Measurements from ENCODE around the gene CCKAR.

The CCKAR gene

DNA sequence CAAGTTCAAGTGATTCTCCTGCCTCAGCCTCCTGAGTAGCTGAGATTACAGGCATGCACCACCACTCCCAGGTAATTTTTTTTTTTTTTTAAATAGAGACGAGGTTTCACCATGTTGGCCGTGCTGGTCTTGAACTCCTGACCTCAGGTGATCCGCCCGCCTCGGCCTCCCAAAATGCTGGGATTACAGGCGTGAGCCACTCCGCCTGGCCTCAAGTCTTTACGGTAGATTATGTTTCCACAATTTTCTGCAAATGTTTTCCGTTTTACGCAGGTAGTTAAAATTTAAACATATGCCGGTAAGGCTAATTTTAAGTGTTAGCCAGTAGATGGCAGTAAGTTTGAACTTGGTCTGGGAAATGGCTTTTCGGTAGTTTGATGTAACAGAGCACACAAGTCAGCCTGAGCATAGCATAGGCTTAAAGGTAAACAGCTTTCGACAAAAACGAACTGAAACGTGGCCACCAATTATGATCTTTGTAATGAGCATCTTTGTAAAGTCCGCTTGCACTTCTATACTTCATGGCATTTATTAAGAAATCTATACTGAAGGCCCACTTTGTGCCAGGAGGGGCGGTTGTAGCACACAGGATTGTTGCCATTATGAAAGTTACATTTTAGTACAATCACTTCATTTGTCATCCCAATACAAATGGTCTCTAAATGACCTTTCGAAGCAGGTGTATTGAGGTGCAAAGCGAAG lies 31.1 kb downstream of the CCKAR start:
- DNase-seq (ENCODE audit: low read depth) = peak; percentile 35

DNA sequence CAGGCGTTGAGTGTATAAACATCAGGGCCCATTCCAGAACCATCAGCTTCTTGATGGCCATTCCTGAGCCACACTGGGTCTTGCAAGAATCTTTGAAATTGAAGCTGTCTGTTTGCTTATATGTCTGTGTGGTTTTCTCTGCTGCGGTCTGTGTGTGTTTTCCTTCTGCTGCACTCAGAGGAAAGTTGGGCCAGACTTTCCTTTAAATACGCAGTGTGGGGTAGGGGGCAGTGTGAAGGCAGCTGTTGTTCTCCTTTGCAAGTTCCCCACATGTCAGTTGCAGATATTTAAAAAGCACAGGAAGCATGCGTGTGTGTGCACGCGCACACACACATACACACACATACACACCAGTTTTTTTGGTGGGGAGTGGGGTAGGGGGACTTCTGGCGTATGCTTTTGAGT lies 32.1 kb downstream of the CCKAR start:
- no peak for DNase-seq (ENCODE audit: low read depth)

DNA sequence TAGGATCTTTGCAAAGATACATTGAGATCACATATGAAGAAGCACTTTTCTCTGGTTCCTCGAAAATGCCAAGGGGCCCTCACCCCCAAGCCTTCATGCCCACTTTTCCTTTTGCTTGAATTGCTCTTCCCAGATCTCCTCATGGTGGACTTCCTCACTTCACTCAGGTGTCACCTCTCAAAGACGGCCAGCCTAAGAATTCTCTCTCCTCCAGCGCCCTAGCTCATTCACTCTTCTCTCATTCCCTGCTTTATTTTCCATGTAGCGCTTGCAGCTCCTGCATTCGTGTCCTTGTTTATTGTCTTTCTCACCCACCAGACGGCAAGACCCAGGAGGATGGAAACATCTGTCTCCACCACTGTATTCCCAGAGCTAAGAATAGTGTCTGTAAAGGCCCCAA lies 32.9 kb downstream of the CCKAR start:
- no peak for DNase-seq (ENCODE audit: low read depth)

DNA sequence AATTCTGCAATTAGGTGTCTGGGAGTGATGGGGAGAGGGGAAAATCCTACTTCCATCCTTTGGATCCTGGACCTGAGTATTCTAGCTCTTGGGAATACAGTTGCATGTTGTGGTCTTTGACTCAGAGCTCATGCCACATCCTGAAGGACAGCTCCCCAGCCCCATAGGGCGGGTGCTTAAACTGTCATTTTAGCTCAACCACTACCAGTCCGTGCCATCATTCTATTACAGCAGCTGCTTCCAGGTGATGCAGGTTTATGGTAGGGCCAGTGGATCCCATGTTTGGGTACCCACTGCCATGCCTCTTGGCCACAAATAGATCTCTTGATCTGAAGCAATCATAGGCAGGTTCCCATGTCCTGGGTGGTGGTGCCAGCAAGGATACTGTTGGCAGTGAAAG lies 34.7 kb downstream of the CCKAR start:
- no peak for DNase-seq (ENCODE audit: low read depth)

DNA sequence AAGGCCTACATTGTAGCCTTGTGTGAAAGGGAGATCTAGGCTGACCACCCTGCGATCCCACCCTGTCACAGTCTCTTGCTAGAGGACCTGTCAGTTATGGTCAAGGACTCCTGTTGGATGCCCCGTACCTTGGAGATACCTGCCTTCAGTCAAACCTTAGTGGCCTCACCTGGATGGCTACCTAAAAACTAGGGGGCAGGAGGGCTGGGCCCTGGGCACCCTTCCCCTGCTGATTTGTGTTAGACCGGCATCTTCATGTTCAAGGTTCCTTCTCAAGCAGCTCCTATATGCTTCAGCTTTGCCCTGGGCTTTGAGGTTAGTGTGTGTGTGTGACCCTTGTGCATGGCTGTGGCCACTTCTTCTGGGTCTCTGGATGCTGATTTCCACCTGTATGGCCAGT lies 35.3 kb downstream of the CCKAR start:
- DNase-seq (ENCODE audit: low read depth) = no peak

DNA sequence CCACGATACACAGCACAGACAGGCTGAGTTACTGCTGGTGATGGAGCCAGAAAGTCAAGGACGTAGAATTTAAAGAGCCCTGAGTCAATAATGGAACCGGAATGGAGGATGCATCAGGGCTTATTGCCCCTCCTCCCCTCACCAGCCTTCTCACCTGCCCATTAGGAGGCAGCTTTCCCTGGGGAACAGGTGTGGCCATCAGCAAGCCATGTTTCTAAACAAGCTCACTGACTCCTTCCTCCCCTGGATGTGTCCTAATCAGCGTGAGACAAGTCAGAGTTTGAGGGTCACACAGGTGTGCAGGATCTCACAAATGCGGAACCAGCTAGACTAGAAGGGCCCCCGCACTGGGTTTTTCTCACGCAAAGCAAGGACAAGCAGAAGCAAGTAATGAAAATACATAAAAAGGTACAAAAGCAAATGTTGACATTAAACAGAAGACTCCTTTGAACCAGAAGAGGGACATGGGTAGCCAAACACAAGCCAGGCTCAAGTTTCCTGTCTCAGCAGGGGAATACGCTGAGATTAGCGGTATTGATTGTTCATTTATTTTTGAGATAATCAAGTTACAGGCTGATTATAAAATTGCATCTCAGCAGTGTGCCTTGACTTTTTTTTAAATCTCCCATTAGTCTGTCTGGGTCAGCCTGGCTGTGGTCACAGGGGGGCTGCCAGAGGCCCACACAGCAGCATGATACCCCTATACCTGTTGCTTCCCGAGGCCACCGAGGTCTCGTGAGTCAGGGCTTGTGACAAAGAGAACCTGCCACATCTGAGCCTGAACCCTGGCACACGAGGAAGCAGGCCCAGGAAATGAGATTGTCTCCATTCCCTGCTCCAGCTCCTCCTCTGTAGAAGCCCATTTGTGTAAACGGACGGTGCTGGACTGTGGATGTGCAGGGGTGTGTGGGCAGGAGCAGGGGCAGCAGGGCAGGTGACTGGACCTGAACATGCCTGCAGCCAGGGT lies 37.4 kb downstream of the CCKAR start:
- no peak for DNase-seq (ENCODE audit: low read depth)

DNA sequence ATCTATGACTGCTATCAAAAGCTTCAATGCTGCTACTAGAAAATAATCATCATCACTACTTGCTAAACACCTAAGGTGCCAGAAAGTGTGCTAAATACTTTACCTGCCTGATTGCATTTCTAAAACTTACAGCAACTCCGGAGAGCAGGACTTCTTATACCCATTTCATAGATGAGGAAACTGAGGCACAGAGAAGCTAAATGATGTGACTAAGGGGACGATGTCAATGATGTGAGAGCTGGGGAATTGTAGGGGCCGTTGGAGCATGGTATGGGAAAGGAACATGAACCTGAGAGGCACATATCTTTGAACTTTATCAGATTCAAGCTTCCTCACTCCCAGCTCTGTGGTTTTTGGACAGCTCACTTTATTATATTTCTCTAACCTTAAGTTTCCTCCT lies 38.7 kb downstream of the CCKAR start:
- DNase-seq (ENCODE audit: low read depth) = no peak

DNA sequence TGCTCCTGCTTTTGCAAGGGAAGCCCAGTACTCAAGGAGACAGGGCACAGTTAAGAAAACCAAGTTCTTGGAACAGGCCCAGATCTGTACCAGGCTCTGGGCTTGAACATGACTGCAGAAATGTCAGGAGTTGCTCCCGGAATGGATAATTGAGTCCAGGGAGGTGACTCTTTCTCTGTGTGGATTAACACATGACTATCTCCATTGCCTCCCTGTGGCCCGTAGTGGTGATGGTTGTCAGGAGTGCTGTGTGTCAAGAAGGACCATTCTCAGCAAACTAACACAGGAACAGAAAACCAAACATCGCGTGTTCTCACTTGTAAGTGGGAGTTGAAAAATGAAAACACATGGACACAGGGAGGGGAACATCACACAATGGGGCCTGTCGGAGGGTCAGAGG lies 39.9 kb downstream of the CCKAR start:
- no peak for DNase-seq (ENCODE audit: low read depth)

DNA sequence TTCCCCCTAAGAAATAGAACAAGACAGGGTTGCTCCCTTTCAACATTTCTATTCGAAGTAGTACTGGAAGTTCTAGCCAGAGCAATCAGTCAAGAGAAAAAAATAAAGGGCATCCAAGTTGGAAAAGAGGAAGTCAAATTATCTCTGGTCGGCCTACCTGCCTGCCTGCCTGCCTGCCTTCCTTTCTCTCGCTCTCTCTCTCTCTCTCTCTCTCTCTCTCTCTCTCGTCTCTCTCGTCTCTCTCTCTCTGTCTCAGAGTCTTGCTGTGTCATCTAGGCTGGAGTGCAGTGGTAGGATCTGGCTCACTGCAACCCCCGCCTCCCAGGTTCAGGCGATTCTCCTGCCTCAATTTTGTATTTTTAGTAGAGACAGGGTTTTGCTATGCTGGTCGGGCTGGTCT lies 42.9 kb downstream of the CCKAR start:
- DNase-seq (ENCODE audit: low read depth) = no peak

DNA sequence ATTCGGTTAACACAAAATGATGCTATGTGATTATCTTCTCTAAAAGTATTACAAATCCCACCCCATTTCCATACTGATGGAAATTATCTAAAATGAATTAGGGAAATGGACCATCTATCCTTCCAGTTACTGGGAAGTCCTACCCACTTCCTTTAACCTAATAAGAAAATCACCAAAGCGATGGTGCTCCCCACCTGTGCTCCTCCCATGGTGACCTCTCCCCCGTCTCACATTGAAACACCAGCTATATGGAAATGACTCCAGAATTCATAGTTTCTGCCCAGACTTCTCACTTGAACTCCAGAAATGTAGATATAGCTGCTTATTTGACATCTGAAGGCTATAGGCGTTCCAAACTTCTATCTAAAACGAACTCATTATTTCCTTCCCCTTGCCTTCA lies 48.5 kb downstream of the CCKAR start:
- no peak for DNase-seq (ENCODE audit: low read depth)

DNA sequence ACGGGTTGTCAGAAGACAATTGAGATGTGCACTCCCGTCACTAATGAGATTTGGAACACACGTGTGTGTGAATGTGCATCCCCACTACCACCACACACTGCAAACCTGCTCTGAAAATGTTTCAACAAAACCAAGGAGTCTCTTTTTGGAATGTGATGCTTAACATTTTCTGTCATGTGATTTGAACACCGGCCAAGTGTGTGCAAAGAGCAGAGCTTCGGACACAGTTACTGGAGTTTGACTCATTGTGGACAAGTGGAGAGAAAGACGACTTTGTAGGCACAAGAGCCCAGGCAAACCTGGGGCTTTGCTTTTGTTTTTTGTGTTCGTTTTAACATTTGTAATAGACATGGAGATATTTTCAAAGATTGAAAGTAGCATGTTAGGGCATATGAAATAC lies 49.2 kb downstream of the CCKAR start:
- DNase-seq (ENCODE audit: low read depth) = no peak

DNA sequence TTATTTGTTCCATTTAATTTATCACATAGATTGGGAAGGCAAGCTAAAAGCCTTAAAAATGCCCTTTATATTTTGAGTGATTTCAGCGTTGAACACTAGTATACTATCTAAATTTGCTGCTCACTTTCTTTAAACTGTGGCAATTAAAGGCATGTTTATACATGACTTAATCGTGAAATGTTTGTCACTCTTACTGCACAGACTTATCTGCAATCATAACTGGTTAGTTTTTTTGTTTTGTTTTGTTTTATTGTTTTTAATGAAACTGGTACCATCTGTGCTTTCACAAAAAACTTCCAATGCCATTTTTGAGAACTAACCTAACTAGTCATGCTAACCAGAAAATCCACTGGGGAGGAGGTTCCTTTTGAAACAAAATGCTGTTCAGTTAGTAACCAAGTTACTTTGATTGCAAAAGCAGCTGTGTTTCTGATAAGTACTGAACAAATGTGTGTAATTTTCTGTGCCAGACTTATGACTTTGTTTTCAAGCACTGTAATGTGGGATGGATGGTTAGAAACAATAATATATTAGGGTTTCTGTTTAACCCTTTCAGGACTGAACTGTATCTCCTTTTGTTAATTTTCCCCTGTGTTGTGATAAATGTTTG lies 56.1 kb downstream of the CCKAR start:
- no peak for DNase-seq (ENCODE audit: low read depth)

DNA sequence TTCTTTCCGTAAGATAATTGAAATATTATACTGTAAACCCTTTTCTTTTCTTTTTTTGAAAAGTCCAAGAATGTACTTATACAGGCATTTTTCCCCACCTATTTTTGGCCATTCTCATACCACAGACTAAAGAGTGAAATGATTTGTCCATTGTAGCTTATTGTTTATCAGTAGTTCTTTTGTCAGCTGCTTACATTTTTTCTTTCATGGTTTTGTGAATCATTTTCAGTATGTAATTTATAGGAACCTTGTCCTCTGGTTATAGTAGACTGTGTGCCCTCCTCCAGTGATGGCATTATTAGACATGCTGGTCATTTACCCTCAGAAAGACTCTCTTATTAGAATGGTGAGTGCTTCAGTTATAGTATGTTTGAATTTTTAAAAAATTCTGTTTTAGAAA lies 56.7 kb downstream of the CCKAR start:
- no peak for DNase-seq (ENCODE audit: low read depth)

DNA sequence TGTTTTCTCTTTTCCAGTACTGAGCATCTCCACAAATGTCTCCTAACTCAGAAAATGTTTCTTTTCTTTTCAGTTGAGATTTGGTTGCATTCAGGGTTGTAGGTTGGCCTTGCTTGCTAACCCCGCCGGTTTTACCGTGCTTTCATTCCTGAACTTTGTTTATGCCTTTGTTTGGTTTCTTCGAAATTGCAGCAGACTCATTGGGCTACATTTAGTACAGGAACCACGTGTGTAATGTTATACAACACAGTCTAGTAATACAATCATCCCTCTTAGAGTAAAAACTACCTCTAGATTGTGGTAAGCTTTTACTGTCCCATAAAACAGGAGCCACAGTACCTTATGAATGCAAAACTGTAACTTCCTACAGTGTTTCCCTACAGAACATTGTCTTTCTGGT lies 57.9 kb downstream of the CCKAR start:
- no peak for DNase-seq (ENCODE audit: low read depth)

DNA sequence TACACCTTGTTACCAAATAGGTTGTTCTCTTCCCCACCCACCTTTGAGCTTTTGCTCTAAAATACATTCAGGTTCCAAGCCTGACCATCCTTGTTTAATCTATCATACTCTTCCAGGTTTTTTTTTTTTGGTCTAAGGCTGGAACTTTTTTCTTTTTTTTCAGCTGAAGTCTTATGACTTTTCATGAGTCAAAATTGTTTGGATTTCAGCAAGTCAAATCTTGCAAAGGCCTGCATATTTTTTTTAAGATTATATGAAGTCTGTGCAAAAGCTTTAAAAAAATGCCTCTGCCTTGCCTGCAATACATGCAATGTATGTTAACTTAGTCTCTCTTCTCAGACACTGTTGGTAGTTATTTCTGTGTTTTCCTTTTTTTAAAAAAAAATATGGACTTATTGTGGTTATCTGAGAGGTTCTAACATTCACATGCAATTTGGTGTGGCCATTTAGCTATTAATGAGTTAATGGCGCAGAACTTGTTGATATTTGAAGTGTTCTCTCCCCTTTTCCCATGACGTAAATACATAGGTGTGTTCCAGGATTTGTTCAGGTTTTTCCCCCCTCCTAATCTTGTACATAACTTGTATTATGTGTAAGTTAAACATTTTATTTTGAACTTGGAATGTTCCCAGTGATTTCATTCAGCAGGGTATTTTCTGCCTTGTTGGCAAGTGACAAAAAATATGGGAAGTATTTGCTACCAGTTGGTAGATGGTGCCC lies 58.7 kb downstream of the CCKAR start:
- DNase-seq (ENCODE audit: low read depth) = no peak

All from GM04504 (cell line).